Measurements from ENCODE around the gene PDE4D.

GRCh38 chr5:59098743-59099142 lies 794.8 kb downstream of the PDE4D start:
- TF ChIP-seq CTCF (IDR thresholded peaks at IDR 0.05) (no peak), POLR2A (IDR thresholded peaks at IDR 0.05) (no peak)

Data from right lobe of liver (tissue), 4 donors.